ENCODE results near the gene RANBP9. TPM values are rescaled to one million over a fixed set of nuclear protein-coding genes. Genes with fewer than 3 reads are reported as not detected.

RANBP9 gene
- total RNA-seq, 1 donor from 2014 or later = 44.8 TPM

DNA sequence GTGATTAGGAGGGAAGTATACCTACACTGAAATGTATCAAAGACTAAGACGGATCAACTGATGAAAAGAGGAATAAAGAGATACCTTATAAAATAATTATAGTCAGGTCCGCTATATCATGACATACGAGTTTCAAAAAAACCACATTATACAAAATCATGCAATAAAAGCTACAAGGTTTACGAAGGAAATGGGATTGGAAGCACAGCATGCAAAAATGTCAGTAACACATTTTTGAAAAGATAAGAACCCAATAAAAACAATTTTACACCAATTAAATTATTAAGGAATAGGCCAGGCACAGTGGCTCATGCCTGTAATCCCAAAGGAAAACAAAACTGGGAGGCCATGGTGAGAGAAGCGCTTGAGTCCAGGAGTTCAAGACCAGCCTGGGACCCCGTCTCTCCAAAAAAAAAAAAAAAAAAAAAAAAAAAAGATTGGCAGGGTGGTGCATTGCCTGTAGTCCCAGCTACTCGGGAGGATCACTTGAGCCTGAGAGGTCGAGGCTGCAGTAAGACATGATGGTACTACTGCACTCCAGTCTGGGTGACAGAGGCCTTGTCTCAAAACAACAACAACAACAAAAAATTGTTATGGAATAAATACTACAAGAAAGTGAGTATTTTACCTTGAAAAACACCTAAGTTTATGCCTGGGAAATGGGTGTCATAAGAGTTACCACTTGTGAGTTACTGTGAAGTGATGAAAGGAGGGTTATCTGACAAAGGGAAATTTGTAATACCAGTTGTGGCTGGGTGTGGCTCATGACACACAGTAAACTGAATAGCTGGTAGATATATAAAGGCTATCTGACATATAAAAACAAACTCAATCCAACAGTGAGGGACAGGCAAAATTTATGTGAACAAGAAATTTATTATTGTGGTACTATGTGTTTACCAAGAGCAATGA is 45.2 kb downstream of the RANBP9 start:
- H3K79me2 ChIP-seq (ENCODE audit: low read depth) = peaks cover 100% of the 10 kb centered on the region
- H3K36me3 Mint-ChIP-seq = peaks cover 32% of the 10 kb centered on the region
- TF ChIP-seq EZH2 (IDR thresholded peaks at IDR 0.05) = no peak
- TF ChIP-seq EZH2phosphoT487 (IDR thresholded peaks at IDR 0.05) = no peak
- TF ChIP-seq, protein P1, sequence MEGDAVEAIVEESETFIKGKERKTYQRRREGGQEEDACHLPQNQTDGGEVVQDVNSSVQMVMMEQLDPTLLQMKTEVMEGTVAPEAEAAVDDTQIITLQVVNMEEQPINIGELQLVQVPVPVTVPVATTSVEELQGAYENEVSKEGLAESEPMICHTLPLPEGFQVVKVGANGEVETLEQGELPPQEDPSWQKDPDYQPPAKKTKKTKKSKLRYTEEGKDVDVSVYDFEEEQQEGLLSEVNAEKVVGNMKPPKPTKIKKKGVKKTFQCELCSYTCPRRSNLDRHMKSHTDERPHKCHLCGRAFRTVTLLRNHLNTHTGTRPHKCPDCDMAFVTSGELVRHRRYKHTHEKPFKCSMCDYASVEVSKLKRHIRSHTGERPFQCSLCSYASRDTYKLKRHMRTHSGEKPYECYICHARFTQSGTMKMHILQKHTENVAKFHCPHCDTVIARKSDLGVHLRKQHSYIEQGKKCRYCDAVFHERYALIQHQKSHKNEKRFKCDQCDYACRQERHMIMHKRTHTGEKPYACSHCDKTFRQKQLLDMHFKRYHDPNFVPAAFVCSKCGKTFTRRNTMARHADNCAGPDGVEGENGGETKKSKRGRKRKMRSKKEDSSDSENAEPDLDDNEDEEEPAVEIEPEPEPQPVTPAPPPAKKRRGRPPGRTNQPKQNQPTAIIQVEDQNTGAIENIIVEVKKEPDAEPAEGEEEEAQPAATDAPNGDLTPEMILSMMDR (IDR thresholded peaks at IDR 0.05) = no peak
- peaks cover 3% of the 10 kb centered on the region for H4K20me1 ChIP-seq (ENCODE audit: low read depth)
- no peak overlapping the region for H3K9ac ChIP-seq
- no peaks in the 10 kb centered on the region for H3K9me3 ChIP-seq (ENCODE audit: low read depth)
- peaks cover 48% of the 10 kb centered on the region for H3K9me3 Mint-ChIP-seq
- H2AFZ ChIP-seq (replicated peaks) = no peak overlapping the region
- H3K4me3 ChIP-seq = no peak overlapping the region
- H3K27ac Mint-ChIP-seq = no peak overlapping the region
- no peaks in the 10 kb centered on the region for H3K4me1 Mint-ChIP-seq
- DNase-seq (ENCODE audit: low spot score) = no peak
- H3F3A ChIP-seq (ENCODE audit: low read depth) = peaks cover 5% of the 10 kb centered on the region
- H3K4me3 Mint-ChIP-seq = no peak overlapping the region
- peaks cover 7% of the 10 kb centered on the region for H3K4me1 ChIP-seq
- no peak overlapping the region for H3K27ac ChIP-seq
- no peaks in the 10 kb centered on the region for H3K27me3 Mint-ChIP-seq (ENCODE audit: insufficient read depth, low read depth)
- no peaks in the 10 kb centered on the region for H3K27me3 ChIP-seq
- no peaks in the 10 kb centered on the region for H3K36me3 ChIP-seq
- no peak overlapping the region for H3K4me2 ChIP-seq

DNA sequence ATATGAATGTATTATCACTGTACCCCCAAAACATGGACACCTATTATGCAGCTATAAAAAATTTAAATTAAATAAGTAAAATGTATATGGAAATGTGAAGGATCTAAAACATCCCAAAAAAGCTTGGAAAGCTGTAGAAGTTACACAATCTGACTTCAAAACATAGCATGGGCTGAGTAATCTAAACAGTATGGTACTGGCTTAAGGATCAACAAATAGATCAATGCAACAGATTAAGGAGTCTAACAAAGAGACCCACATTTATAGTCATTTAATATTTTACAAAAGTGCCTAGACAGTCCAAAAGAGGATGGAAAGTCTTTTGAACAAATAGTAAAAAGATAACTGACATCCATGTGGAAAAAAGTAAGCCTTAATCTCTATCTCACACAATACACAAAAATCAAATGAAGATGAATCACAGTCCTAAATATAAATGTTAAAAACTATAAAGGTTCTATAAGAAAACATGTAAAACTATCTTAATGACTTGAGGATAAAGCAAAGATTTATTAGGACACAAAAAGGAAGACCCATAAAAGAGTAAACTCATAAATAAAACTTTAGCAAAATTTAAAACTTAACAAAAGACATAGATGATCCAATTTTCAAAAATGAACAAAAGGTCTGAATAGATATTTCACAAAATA is 46.8 kb downstream of the RANBP9 start:
- no peak overlapping the region for H3K4me2 ChIP-seq
- TF ChIP-seq EZH2 (IDR thresholded peaks at IDR 0.05) = no peak
- TF ChIP-seq, protein P1 (IDR thresholded peaks at IDR 0.05) = no peak
- TF ChIP-seq EZH2phosphoT487 (IDR thresholded peaks at IDR 0.05) = no peak
- peaks cover 9% of the 10 kb centered on the region for H4K20me1 ChIP-seq (ENCODE audit: low read depth)
- no peak for DNase-seq (ENCODE audit: low spot score)
- H3K4me1 ChIP-seq = peaks cover 7% of the 10 kb centered on the region
- H2AFZ ChIP-seq (replicated peaks) = no peak overlapping the region
- H3K4me3 ChIP-seq = no peak overlapping the region
- no peak overlapping the region for H3K9ac ChIP-seq
- no peaks in the 10 kb centered on the region for H3K27me3 ChIP-seq
- H3K27ac ChIP-seq = no peak overlapping the region
- Mint-ChIP-seq H3K4me3 (no peak overlapping the region), H3K4me1 (no peaks in the 10 kb centered on the region), H3K27me3 (ENCODE audit: insufficient read depth, low read depth) (no peaks in the 10 kb centered on the region), H3K27ac (no peak overlapping the region), H3K9me3 (peaks cover 41% of the 10 kb centered on the region), H3K36me3 (peaks cover 31% of the 10 kb centered on the region)
- H3K36me3 ChIP-seq = no peaks in the 10 kb centered on the region
- H3F3A ChIP-seq (ENCODE audit: low read depth) = peaks cover 5% of the 10 kb centered on the region
- H3K79me2 ChIP-seq (ENCODE audit: low read depth) = peaks cover 100% of the 10 kb centered on the region
- no peaks in the 10 kb centered on the region for H3K9me3 ChIP-seq (ENCODE audit: low read depth)

DNA sequence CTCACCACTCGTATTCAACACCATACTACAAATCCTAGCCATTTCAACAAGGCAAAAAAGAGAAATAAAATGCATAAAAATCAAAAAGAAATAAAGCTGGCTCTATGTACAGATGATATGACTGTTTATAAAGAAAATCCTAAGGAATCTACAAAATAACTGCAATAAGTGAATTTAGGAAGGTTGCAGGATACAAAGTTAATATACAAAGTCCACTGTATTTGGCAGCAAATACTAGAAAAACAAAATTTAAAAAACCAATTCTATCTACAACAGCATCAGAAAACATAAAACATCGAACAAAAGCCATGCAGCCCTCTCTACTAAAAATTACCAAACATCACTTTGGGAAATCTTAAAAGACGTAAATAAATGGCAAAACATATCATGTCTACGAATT is 47.6 kb downstream of the RANBP9 start:
- Mint-ChIP-seq H3K27me3 (ENCODE audit: insufficient read depth, low read depth) (no peaks in the 10 kb centered on the region), H3K36me3 (peaks cover 26% of the 10 kb centered on the region), H3K9me3 (peaks cover 33% of the 10 kb centered on the region), H3K4me3 (no peak overlapping the region), H3K4me1 (no peaks in the 10 kb centered on the region), H3K27ac (no peak overlapping the region)
- H3F3A ChIP-seq (ENCODE audit: low read depth) = no peaks in the 10 kb centered on the region
- no peak overlapping the region for H3K9ac ChIP-seq
- H3K36me3 ChIP-seq = no peaks in the 10 kb centered on the region
- no peak overlapping the region for H3K27ac ChIP-seq
- no peak for DNase-seq (ENCODE audit: low spot score)
- no peaks in the 10 kb centered on the region for H3K27me3 ChIP-seq
- TF ChIP-seq EZH2 (IDR thresholded peaks at IDR 0.05) = no peak
- no peak for TF ChIP-seq EZH2phosphoT487 (IDR thresholded peaks at IDR 0.05)
- TF ChIP-seq, protein P1 (IDR thresholded peaks at IDR 0.05) = no peak
- H3K4me1 ChIP-seq = peaks cover 7% of the 10 kb centered on the region
- peaks cover 100% of the 10 kb centered on the region for H3K79me2 ChIP-seq (ENCODE audit: low read depth)
- no peak overlapping the region for H3K4me3 ChIP-seq
- no peak overlapping the region for H2AFZ ChIP-seq (replicated peaks)
- no peak overlapping the region for H3K4me2 ChIP-seq
- H3K9me3 ChIP-seq (ENCODE audit: low read depth) = no peaks in the 10 kb centered on the region
- peaks cover 9% of the 10 kb centered on the region for H4K20me1 ChIP-seq (ENCODE audit: low read depth)

Data from neural progenitor cell (in vitro differentiated cells).